Measurements from ENCODE around the gene SLC15A4. TPM values are rescaled to one million over a fixed set of nuclear protein-coding genes. Genes with fewer than 3 reads are reported as not detected.
"Not testable (repeated sequence)": the region's sequence is repeated elsewhere in the genome, so short reads cannot be mapped to it uniquely, and the experiment has no call there.

SLC15A4 gene
- total RNA-seq, result 11.8 TPM

GRCh38 chr12:128823916-128824839, at the start of gene SLC15A4:
TSS of gene SLC15A4 (minus strand) at chr12:128823958. CDS start at chr12:128823943, 15 bp downstream.
- DNase-seq (ENCODE audit: low spot score) (peak; percentile 98), ATAC-seq (peak; percentile 96)

- no peak for ATAC-seq
These were observed 48.5 kb upstream of the SLC15A4 start for GRCh38 chr12:128872303-128872702.

GRCh38 chr12:128871516-128871892, 47.7 kb upstream of the SLC15A4 start:
- ATAC-seq, result peak; percentile 82
- DNase-seq (ENCODE audit: low spot score), result no peak

More at GRCh38 chr12:128872303-128872702, 48.5 kb upstream of the SLC15A4 start:
- no peak for DNase-seq (ENCODE audit: low spot score)

- no peak for DNase-seq (ENCODE audit: low spot score)
- no peak for ATAC-seq
These were observed 43.7 kb upstream of the SLC15A4 start for GRCh38 chr12:128867466-128867865.

- peak; percentile 68 for DNase-seq (ENCODE audit: low spot score)
- ATAC-seq, result peak; percentile 42
These were observed 40.9 kb upstream of the SLC15A4 start for GRCh38 chr12:128864516-128865186.

- peak; percentile 54 for ATAC-seq
- peak; percentile 65 for DNase-seq (ENCODE audit: low spot score)
These were observed 40.2 kb upstream of the SLC15A4 start for GRCh38 chr12:128863957-128864356.

GRCh38 chr12:128861226-128862016, 37.7 kb upstream of the SLC15A4 start:
- peak; percentile 82 for ATAC-seq

GRCh38 chr12:128859311-128859710, 35.6 kb upstream of the SLC15A4 start:
- ATAC-seq (no peak), DNase-seq (ENCODE audit: low spot score) (no peak)

More at GRCh38 chr12:128861226-128862016, 37.7 kb upstream of the SLC15A4 start:
- DNase-seq (ENCODE audit: low spot score), result peak; percentile 88

- DNase-seq (ENCODE audit: low spot score), result no peak
- ATAC-seq, result no peak
These were observed 33.5 kb upstream of the SLC15A4 start for GRCh38 chr12:128857133-128857763.

GRCh38 chr12:128856791-128857078, 33.0 kb upstream of the SLC15A4 start:
- no peak for DNase-seq (ENCODE audit: low spot score)
- no peak for ATAC-seq

- no peak for ATAC-seq
These were observed 32.5 kb upstream of the SLC15A4 start for GRCh38 chr12:128856035-128856790.

GRCh38 chr12:128853600-128854197, 29.9 kb upstream of the SLC15A4 start:
- ATAC-seq, result peak; percentile 76

More at GRCh38 chr12:128856035-128856790, 32.5 kb upstream of the SLC15A4 start:
- no peak for DNase-seq (ENCODE audit: low spot score)

GRCh38 chr12:128852885-128853599, 29.3 kb upstream of the SLC15A4 start, which contains the start of gene GLT1D1:
TSS of gene GLT1D1 (plus strand) at chr12:128853478. CDS start at chr12:128853582, 104 bp downstream.
- ATAC-seq (peak; percentile 62), DNase-seq (ENCODE audit: low spot score) (no peak)

More at GRCh38 chr12:128853600-128854197, 29.9 kb upstream of the SLC15A4 start:
- DNase-seq (ENCODE audit: low spot score), result no peak

GRCh38 chr12:128852026-128852698, 28.4 kb upstream of the SLC15A4 start:
- no peak for DNase-seq (ENCODE audit: low spot score)
- ATAC-seq, result no peak

GRCh38 chr12:128851429-128851828, 27.7 kb upstream of the SLC15A4 start:
- not testable (repeated sequence) for DNase-seq (ENCODE audit: low spot score); ATAC-seq

GRCh38 chr12:128850400-128850799, 26.6 kb upstream of the SLC15A4 start:
- no peak for ATAC-seq

GRCh38 chr12:128849806-128850205, 26.0 kb upstream of the SLC15A4 start:
- not testable (repeated sequence) for DNase-seq (ENCODE audit: low spot score); ATAC-seq

More at GRCh38 chr12:128850400-128850799, 26.6 kb upstream of the SLC15A4 start:
- no peak for DNase-seq (ENCODE audit: low spot score)

GRCh38 chr12:128848371-128848770, 24.6 kb upstream of the SLC15A4 start:
- DNase-seq (ENCODE audit: low spot score) (no peak), ATAC-seq (no peak)
